ENCODE data around the gene PPP1R7. TPM values are rescaled to one million over a fixed set of nuclear protein-coding genes. Genes with fewer than 3 reads are reported as not detected.

The PPP1R7 gene
- total and polyA plus RNA-seq, 9 of the 15 experiments (the other 6 are each of a cell fraction or from before 2014, with no cell fraction given): 37.5 to 75.0 (median 50.5) TPM

- TF ChIP-seq MAX (CRISPR knock-in tag; IDR thresholded peaks at IDR 0.05): peak; percentile 82
- 0 out of 2 replicates have a peak, but pooled peaks have one; percentile 32 for TF ChIP-seq BHLHE40 (IDR thresholded peaks at IDR 0.05; ENCODE audit: low read length)
- no peak for TF ChIP-seq ZNF644 (tag; IDR thresholded peaks at IDR 0.05; ENCODE audit: low read depth)
- TF ChIP-seq NRF1 (conservative IDR thresholded peaks at IDR 0.05 in 1 of 2, IDR thresholded peaks at IDR 0.05 in 1 of 2): peak; percentile 55 to 57
- TF ChIP-seq ZFX (CRISPR knock-in tag; IDR thresholded peaks at IDR 0.05): peak; percentile 68
- peak; percentile 82 to 83; a peak in 2 of 4 replicates for TF ChIP-seq UBTF (IDR thresholded peaks at IDR 0.05; ENCODE audit: borderline replicate concordance in 1 of 2, low read depth in 2 of 2, low read length in 2 of 2)
- no peak for TF ChIP-seq CBX3 (IDR thresholded peaks at IDR 0.05; ENCODE audit: borderline replicate concordance in 1 of 2, low read length in 2 of 2)
- TF ChIP-seq HDAC2 (IDR thresholded peaks at IDR 0.05): no peak
- peak; percentile 51; the same call in 1 of the 2 replicates for TF ChIP-seq EGR1 (conservative IDR thresholded peaks at IDR 0.05)
- TF ChIP-seq CEBPB (tag; IDR thresholded peaks at IDR 0.05): no peak
- TF ChIP-seq RB1 (IDR thresholded peaks at IDR 0.05; ENCODE audit: low read depth): peak; percentile 21; the same call in 1 of the 2 replicates
- TF ChIP-seq ZBTB12 (CRISPR knock-in tag; IDR thresholded peaks at IDR 0.05): no peak
- peak; percentile 47 to 56 for TF ChIP-seq E2F6 (IDR thresholded peaks at IDR 0.05; ENCODE audit: borderline replicate concordance in 1 of 2, extremely low read depth in 1 of 2, insufficient read depth in 1 of 2, insufficient read length in 1 of 2, low read depth in 1 of 2, low read length in 1 of 2, poor library complexity in 1 of 2, severe bottlenecking in 1 of 2)
These were observed 67.2 kb downstream of the PPP1R7 start (continued) for GRCh38 chr2:241217320-241218031.

All from K562 (cell line).